HL-60 (cell line): ENCODE data around the gene PTPRD.

Source experiments
- GABPA ChIP-seq: IDR thresholded peaks from 2 replicates; pipeline ENCODE4 v1.6.1; 2012; ENCODE audit warnings: low read depth
- POLR2AphosphoS5 ChIP-seq: IDR thresholded peaks from 2 replicates; pipeline ENCODE4 v1.6.1; 2012; ENCODE audit warnings: low read depth
- SPI1 ChIP-seq: IDR thresholded peaks from 2 replicates; pipeline ENCODE4 v1.6.1; 2012; ENCODE audit warnings: low read depth, mild to moderate bottlenecking, borderline replicate concordance
- TF ChIP-seq, protein P1 (sequence below): IDR thresholded peaks from one replicate; pipeline ENCODE4 v1.5.1; 2011; ENCODE audit warnings: low read length, control low read depth, inconsistent platforms; ENCODE audit not compliant: insufficient read depth

DNA sequence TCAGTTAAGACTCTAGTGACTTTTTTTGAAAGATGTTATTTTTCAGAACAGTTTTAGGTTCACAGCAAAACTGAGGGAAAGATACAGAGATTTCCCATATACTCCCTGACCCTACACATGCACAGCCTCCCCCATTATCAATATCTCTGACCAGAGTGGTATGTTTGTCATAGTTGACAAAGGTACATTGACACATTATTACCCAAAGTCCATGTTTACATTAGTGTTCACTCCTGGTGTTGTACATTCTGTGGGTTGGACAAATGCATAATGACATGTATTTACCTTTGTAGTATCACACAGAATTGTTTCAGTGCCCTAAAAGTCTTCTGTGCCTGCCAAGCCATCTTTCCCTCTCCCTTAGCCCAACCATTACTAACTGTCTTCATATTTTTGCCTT lies 2342.6 kb downstream of the PTPRD start:
- TF ChIP-seq, protein P1, sequence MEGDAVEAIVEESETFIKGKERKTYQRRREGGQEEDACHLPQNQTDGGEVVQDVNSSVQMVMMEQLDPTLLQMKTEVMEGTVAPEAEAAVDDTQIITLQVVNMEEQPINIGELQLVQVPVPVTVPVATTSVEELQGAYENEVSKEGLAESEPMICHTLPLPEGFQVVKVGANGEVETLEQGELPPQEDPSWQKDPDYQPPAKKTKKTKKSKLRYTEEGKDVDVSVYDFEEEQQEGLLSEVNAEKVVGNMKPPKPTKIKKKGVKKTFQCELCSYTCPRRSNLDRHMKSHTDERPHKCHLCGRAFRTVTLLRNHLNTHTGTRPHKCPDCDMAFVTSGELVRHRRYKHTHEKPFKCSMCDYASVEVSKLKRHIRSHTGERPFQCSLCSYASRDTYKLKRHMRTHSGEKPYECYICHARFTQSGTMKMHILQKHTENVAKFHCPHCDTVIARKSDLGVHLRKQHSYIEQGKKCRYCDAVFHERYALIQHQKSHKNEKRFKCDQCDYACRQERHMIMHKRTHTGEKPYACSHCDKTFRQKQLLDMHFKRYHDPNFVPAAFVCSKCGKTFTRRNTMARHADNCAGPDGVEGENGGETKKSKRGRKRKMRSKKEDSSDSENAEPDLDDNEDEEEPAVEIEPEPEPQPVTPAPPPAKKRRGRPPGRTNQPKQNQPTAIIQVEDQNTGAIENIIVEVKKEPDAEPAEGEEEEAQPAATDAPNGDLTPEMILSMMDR, result no peak
- TF ChIP-seq GABPA (no peak), POLR2AphosphoS5 (no peak), SPI1 (no peak)
